Measurements from ENCODE around the gene PCDH9. TPM values are rescaled to one million over a fixed set of nuclear protein-coding genes. Genes with fewer than 3 reads are reported as not detected.

Gene PCDH9
- total RNA-seq, 1 experiment from 2014 or later, result under 0.01 TPM

GRCh38 chr13:67086260-67086659 is 143.9 kb downstream of the PCDH9 start:
- no peak for DNase-seq (ENCODE audit: low read depth)

GRCh38 chr13:67084066-67084465 is 146.1 kb downstream of the PCDH9 start:
- DNase-seq (ENCODE audit: low read depth), result no peak

- no peak for DNase-seq (ENCODE audit: low read depth)
Measured at GRCh38 chr13:67083519-67083918, 146.6 kb downstream of the PCDH9 start.

- DNase-seq (ENCODE audit: low read depth), result no peak
Measured at GRCh38 chr13:67080351-67080750, 149.8 kb downstream of the PCDH9 start.

- no peak for DNase-seq (ENCODE audit: low read depth)
Measured at GRCh38 chr13:67078062-67078461, 152.1 kb downstream of the PCDH9 start.

GRCh38 chr13:67077132-67077531 is 153.0 kb downstream of the PCDH9 start:
- DNase-seq (ENCODE audit: low read depth), result no peak

GRCh38 chr13:67076378-67076777 is 153.8 kb downstream of the PCDH9 start:
- DNase-seq (ENCODE audit: low read depth), result no peak

GRCh38 chr13:67075239-67075638 is 154.9 kb downstream of the PCDH9 start:
- DNase-seq (ENCODE audit: low read depth), result no peak

- no peak for DNase-seq (ENCODE audit: low read depth)
Measured at GRCh38 chr13:67071918-67072598, 158.1 kb downstream of the PCDH9 start.

- DNase-seq (ENCODE audit: low read depth), result no peak
Measured at GRCh38 chr13:67070306-67070705, 159.8 kb downstream of the PCDH9 start.

GRCh38 chr13:67069117-67069767 is 160.9 kb downstream of the PCDH9 start:
- no peak for DNase-seq (ENCODE audit: low read depth)

GRCh38 chr13:67064920-67065319 is 165.2 kb downstream of the PCDH9 start:
- DNase-seq (ENCODE audit: low read depth), result no peak

- peak; percentile 2 for DNase-seq (ENCODE audit: low read depth)
Measured at GRCh38 chr13:67063036-67063435, 167.1 kb downstream of the PCDH9 start.

- DNase-seq (ENCODE audit: low read depth), result no peak
Measured at GRCh38 chr13:67062160-67062559, 168.0 kb downstream of the PCDH9 start.

- DNase-seq (ENCODE audit: low read depth), result no peak
Measured at GRCh38 chr13:67061750-67062149, 168.4 kb downstream of the PCDH9 start.

- DNase-seq (ENCODE audit: low read depth), result no peak
Measured at GRCh38 chr13:67052550-67053490, 177.3 kb downstream of the PCDH9 start.

GRCh38 chr13:67049744-67050143 is 180.4 kb downstream of the PCDH9 start:
- DNase-seq (ENCODE audit: low read depth), result no peak

- peak; percentile 49 for DNase-seq (ENCODE audit: low read depth)
Measured at GRCh38 chr13:67048821-67049150, 181.3 kb downstream of the PCDH9 start.

GRCh38 chr13:67048084-67048820 is 181.9 kb downstream of the PCDH9 start:
- DNase-seq (ENCODE audit: low read depth), result peak; percentile 71

GRCh38 chr13:67045357-67045756 is 184.8 kb downstream of the PCDH9 start:
- no peak for DNase-seq (ENCODE audit: low read depth)

GRCh38 chr13:67043901-67044300 is 186.2 kb downstream of the PCDH9 start:
- peak; percentile 3 for DNase-seq (ENCODE audit: low read depth)

- no peak for DNase-seq (ENCODE audit: low read depth)
Measured at GRCh38 chr13:67042556-67042955, 187.6 kb downstream of the PCDH9 start.

All from Daoy (cell line).